ENCODE results near the gene TMPRSS13. TPM values are rescaled to one million over a fixed set of nuclear protein-coding genes. Genes with fewer than 3 reads are reported as not detected.

Gene TMPRSS13
- polyA plus RNA-seq, 2 of the 4 experiments (the other 2 are of a cell fraction): not detected

DNA sequence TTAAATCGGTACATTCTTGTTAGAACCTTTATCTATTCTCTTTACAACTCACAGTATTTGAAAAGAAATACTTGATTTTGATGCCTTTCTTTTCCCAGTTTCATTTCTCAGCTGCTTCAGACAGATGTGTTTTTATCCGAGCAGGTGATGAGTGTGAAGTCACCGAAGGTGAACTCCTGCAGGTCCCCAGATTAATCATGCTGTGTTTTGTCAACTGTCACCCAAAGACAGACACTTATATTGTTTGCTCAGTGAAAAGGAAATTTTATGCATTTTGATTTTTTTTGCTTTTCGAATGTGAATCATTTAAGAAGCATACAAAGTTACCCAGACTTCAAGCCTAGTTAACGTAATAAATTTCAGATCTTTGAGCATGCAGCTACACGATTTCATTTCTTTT is 7.8 kb upstream of the TMPRSS13 start (continued):
- TF ChIP-seq RNF2 (IDR thresholded peaks at IDR 0.05; ENCODE audit: borderline replicate concordance, low read depth) (no peak), MAZ (IDR thresholded peaks at IDR 0.05; ENCODE audit: borderline replicate concordance, low read depth, low read length) (no peak)
- TF ChIP-seq, protein P1, sequence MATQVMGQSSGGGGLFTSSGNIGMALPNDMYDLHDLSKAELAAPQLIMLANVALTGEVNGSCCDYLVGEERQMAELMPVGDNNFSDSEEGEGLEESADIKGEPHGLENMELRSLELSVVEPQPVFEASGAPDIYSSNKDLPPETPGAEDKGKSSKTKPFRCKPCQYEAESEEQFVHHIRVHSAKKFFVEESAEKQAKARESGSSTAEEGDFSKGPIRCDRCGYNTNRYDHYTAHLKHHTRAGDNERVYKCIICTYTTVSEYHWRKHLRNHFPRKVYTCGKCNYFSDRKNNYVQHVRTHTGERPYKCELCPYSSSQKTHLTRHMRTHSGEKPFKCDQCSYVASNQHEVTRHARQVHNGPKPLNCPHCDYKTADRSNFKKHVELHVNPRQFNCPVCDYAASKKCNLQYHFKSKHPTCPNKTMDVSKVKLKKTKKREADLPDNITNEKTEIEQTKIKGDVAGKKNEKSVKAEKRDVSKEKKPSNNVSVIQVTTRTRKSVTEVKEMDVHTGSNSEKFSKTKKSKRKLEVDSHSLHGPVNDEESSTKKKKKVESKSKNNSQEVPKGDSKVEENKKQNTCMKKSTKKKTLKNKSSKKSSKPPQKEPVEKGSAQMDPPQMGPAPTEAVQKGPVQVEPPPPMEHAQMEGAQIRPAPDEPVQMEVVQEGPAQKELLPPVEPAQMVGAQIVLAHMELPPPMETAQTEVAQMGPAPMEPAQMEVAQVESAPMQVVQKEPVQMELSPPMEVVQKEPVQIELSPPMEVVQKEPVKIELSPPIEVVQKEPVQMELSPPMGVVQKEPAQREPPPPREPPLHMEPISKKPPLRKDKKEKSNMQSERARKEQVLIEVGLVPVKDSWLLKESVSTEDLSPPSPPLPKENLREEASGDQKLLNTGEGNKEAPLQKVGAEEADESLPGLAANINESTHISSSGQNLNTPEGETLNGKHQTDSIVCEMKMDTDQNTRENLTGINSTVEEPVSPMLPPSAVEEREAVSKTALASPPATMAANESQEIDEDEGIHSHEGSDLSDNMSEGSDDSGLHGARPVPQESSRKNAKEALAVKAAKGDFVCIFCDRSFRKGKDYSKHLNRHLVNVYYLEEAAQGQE (IDR thresholded peaks at IDR 0.05): no peak

DNA sequence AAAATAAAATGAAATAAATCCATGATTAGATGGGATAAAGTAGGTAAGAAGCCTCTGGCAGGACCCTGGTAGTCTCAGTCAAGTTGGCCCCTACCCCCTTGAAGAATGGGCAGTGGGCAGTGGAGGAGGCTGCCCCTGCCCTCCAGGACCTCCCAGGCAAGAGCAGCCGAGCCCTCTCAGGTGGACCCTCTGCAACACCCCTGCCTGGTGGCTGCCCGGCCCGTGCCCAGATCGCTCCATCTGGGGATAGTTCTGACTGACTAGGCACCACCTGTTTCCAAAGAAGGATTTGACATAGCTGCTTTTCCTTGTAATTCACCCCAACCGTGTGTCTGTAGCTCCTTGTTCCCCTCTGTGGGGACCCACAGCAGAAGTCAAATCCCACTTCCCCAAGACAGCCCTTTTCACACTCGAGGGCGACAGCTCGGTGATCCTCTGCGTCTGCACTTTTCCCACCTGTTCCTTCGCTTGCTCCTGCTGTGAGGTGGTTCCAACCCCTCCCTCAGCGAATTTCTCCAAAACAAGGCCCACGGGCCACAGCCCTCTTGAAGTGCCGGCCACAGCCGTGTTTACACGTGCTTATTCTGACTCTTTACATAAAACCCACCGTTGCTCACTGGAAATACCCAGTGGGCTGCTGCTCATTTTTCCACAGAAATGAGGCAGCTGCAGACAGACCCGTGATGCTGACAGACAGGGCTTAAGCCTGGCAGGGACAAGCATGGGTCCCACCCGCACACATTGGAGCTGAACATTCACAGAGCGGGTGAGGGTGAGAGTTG is 5.5 kb upstream of the TMPRSS13 start:
- ATAC-seq (no peak), DNase-seq (ENCODE audit: low read depth in 1 of 2, low spot score in 1 of 2) (no peak), FAIRE-seq (no peak)
- Histone ChIP-seq H3K4me2 (no peak overlapping the region), H3K27ac (no peak overlapping the region), H3K9me3 (no peaks in the 10 kb centered on the region), H3K4me1 (no peaks in the 10 kb centered on the region), H3K4me3 (no peak overlapping the region)
- CTCF ChIA-PET: interaction anchor here (1.8 to 7.0 kb wide), 2 partner anchors 12 to 90 kb away, joined by 4 to 34 read pairs; no protein-coding TSS in a partner anchor
- TF ChIP-seq MYC (IDR thresholded peaks at IDR 0.05; ENCODE audit: borderline replicate concordance, low read length) (no peak), JUNB (IDR thresholded peaks at IDR 0.05) (no peak), NFE2L2 (conservative IDR thresholded peaks at IDR 0.05; ENCODE audit: low read length) (no peak), CHD2 (IDR thresholded peaks at IDR 0.05; ENCODE audit: low read length, partially characterized antibody) (no peak), ESRRA (IDR thresholded peaks at IDR 0.05; ENCODE audit: borderline replicate concordance, low read length) (no peak), NPAS2 (CRISPR knock-in tag; IDR thresholded peaks at IDR 0.05; ENCODE audit: borderline replicate concordance) (no peak), RCOR1 (IDR thresholded peaks at IDR 0.05; ENCODE audit: low read depth, low read length) (no peak), FOSL2 (IDR thresholded peaks at IDR 0.05) (no peak), FOSL2 (CRISPR knock-in tag; IDR thresholded peaks at IDR 0.05) (no peak), MAFK (IDR thresholded peaks at IDR 0.05; ENCODE audit: partially characterized antibody) (no peak), ZNF302 (CRISPR knock-in tag; IDR thresholded peaks at IDR 0.05) (no peak), MAZ (IDR thresholded peaks at IDR 0.05; ENCODE audit: borderline replicate concordance, low read depth, low read length) (no peak), POLR2A (IDR thresholded peaks at IDR 0.05; ENCODE audit: low read length) (no peak), SREBF2 (IDR thresholded peaks at IDR 0.05) (no peak)
- TF ChIP-seq, protein P2, sequence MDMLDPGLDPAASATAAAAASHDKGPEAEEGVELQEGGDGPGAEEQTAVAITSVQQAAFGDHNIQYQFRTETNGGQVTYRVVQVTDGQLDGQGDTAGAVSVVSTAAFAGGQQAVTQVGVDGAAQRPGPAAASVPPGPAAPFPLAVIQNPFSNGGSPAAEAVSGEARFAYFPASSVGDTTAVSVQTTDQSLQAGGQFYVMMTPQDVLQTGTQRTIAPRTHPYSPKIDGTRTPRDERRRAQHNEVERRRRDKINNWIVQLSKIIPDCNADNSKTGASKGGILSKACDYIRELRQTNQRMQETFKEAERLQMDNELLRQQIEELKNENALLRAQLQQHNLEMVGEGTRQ (IDR thresholded peaks at IDR 0.05): no peak
- TF ChIP-seq, protein P3, sequence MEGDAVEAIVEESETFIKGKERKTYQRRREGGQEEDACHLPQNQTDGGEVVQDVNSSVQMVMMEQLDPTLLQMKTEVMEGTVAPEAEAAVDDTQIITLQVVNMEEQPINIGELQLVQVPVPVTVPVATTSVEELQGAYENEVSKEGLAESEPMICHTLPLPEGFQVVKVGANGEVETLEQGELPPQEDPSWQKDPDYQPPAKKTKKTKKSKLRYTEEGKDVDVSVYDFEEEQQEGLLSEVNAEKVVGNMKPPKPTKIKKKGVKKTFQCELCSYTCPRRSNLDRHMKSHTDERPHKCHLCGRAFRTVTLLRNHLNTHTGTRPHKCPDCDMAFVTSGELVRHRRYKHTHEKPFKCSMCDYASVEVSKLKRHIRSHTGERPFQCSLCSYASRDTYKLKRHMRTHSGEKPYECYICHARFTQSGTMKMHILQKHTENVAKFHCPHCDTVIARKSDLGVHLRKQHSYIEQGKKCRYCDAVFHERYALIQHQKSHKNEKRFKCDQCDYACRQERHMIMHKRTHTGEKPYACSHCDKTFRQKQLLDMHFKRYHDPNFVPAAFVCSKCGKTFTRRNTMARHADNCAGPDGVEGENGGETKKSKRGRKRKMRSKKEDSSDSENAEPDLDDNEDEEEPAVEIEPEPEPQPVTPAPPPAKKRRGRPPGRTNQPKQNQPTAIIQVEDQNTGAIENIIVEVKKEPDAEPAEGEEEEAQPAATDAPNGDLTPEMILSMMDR (IDR thresholded peaks at IDR 0.05): no peak
- TF ChIP-seq, protein P4, sequence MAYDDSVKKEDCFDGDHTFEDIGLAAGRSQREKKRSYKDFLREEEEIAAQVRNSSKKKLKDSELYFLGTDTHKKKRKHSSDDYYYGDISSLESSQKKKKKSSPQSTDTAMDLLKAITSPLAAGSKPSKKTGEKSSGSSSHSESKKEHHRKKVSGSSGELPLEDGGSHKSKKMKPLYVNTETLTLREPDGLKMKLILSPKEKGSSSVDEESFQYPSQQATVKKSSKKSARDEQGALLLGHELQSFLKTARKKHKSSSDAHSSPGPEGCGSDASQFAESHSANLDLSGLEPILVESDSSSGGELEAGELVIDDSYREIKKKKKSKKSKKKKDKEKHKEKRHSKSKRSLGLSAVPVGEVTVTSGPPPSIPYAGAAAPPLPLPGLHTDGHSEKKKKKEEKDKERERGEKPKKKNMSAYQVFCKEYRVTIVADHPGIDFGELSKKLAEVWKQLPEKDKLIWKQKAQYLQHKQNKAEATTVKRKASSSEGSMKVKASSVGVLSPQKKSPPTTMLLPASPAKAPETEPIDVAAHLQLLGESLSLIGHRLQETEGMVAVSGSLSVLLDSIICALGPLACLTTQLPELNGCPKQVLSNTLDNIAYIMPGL (CRISPR knock-in tag; IDR thresholded peaks at IDR 0.05; ENCODE audit: borderline replicate concordance): no peak
- WGBS (ENCODE audit: missing lambda C conversion rate): 80% methylated on average over 16 of the region's 19 CpGs
- POLR2A ChIA-PET: no interaction called here

All from A549 (cell line).